Measurements from ENCODE around the gene GPER1.

GPER1 gene

DNA sequence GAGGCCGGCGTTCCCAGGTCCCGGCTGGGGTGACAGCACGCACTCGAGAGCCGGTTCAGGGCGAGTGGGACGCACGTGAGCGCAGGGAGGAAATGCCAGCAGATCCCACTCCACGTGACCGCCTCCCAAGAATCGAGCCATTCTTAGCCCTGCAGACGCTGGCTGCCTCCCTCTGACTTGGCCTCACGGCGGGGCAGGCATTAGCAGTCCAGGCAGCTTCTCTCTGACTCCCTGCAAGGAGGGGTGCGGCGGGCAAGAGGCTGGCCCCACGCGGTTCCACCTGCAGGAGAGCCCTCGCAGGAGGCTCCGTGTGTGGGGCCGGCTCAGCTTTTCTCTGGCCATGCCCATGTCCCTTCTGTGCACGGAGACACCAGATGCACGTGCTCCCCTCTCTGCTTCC, 33.5 kb upstream of the GPER1 start:
- DNase-seq (ENCODE audit: low spot score) = no peak

DNA sequence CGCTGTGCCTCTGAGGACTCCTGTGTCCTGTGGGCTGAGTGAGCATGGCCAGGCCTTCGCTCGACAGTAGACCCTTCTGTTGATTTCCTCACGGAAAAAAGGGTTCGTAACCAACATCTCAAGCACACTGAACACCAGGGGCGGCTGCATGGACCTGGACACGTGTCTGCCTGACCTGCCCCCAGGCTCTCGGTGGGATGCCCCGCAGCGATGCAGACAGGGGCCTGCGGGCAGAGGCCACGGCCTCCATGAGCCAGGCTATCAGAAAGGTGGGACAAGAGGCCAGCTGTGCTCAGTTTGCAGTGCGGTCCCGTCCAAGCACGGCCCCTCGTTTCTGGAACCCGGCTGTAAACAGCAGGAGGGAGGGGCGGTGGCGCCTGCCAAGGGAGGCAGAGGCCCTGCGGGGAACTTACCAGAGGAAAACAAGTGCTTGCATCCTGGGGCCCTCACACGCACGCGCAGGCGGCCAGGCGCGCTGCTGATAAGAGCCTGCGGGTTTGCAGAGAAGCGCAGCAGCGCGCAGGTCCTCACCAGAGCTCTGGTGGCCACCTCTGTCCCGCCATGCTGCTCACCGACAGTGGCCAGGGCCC, 33.0 kb upstream of the GPER1 start:
- peak; percentile 49 for DNase-seq (ENCODE audit: low spot score)

DNA sequence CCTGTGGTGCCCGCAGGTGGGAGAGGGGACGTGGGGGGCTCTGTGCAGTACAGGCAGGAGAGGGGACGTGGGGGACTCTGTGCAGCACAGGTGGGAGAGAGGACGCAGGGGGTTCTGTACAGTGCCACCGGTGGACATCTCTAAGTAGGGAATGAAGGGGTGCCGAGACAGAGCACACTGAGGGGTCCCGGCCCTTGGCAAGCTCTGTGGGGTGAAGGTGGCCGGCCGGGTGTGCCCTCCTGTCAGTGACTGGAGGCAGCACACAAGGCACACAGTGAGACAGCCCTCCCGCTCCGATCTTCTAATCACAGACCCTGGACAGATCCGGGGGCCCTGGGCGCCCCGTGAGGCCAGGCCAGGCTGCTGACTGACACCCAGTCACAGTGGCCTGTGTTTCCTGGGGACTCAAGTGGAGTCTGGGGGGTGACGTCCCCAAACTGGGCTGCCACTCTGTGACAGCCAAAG, 32.4 kb upstream of the GPER1 start:
- DNase-seq (ENCODE audit: low spot score) = no peak

GRCh38 chr7:1055956-1056784, 31.7 kb upstream of the GPER1 start:
- no peak for DNase-seq (ENCODE audit: low spot score)

GRCh38 chr7:1056785-1057410, 31.0 kb upstream of the GPER1 start:
- no peak for DNase-seq (ENCODE audit: low spot score)

DNA sequence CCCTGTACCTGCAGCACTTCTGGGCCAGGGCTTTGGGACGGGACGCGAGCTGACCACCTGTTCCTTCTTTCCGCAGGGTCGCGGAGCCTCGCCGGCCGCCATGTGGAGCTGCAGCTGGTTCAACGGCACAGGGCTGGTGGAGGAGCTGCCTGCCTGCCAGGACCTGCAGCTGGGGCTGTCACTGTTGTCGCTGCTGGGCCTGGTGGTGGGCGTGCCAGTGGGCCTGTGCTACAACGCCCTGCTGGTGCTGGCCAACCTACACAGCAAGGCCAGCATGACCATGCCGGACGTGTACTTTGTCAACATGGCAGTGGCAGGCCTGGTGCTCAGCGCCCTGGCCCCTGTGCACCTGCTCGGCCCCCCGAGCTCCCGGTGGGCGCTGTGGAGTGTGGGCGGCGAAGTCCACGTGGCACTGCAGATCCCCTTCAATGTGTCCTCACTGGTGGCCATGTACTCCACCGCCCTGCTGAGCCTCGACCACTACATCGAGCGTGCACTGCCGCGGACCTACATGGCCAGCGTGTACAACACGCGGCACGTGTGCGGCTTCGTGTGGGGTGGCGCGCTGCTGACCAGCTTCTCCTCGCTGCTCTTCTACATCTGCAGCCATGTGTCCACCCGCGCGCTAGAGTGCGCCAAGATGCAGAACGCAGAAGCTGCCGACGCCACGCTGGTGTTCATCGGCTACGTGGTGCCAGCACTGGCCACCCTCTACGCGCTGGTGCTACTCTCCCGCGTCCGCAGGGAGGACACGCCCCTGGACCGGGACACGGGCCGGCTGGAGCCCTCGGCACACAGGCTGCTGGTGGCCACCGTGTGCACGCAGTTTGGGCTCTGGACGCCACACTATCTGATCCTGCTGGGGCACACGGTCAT, 30.3 kb upstream of the GPER1 start:
- no peak for DNase-seq (ENCODE audit: low spot score)

GRCh38 chr7:1058311-1058710, 29.6 kb upstream of the GPER1 start:
- no peak for DNase-seq (ENCODE audit: low spot score)

DNA sequence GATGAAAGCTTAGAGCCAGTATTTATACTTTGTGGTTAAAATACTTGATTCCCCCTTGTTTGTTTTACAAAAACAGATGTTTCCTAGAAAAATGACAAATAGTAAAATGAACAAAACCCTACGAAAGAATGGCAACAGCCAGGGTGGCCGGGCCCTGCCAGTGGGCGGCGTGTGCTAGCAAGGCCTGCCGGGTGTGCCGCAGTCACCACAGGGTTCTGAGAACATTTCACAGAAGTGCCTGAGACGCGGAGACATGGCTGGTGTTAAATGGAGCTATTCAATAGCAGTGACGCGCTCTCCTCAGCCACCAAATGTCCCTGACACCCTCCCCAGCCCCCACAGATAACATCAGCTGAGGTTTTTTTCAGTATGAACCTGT, 29.1 kb upstream of the GPER1 start:
- peak; percentile 82 for DNase-seq (ENCODE audit: low spot score)

DNA sequence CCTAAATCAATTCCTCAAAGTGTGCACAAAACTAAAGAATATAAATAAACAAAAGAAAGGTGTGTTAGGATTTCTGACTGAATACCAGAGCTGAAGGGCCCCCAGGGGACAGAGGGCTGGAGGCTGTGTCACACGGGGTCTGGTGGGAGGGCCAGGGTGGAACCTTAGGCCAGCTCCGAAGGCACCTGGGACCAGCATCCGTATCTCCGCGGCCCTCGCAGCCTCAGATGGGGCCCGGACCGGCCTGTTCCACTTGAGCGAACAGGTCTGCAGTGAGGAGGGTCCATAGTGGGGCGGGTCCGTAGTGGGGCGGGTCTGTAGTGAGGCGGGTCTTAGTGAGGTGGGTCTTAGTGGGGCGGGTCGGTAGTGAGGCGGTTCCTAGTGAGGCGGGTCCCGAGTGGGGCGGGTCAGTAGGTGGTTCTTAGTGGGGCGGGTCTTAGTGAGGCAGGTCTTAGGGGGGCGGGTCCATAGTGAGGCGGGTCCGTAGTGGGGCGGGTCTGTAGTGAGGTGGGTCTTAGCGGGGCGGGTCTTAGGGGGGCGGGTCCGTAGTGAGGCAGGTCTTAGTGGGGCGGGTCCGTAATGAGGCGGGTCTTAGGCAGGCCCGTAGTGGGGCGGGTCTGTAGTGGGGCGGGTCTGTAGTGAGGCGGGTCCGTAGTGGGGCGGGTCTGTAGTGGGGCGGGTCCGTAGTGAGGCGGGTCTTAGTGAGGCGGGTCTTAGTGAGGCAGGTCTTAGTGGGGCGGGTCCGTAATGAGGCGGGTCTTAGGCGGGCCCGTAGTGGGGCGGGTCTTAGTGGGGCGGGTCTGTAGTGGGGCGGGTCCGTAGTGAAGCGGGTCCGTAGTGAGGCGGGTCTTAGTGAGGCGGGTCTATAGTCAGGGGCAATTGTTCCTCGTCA, 28.5 kb upstream of the GPER1 start:
- DNase-seq (ENCODE audit: low spot score) = no peak

- no peak for DNase-seq (ENCODE audit: low spot score)
Measured at GRCh38 chr7:1060315-1061072, 27.4 kb upstream of the GPER1 start.

DNA sequence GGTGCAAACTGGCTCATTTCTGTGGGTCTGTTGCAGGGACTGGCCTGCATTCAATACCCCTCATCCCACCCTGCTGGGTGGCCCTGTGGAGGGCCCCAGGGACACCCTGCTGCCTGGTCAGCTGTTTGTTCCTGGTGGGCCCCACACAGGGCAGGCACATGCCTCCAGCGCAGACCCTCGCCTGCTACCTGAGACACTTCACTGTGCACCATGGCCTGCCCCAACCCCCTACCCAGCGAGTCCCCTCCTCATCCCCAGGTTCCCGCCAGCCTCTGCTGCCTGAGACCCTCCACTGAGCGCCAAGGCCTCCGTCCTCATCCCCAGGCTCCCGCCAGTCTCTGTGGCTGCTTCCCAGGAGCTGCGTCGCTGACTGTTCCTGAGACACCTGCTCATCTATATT, 26.7 kb upstream of the GPER1 start:
- no peak for DNase-seq (ENCODE audit: low spot score)

- no peak for DNase-seq (ENCODE audit: low spot score)
Measured at GRCh38 chr7:1062296-1063294, 25.3 kb upstream of the GPER1 start.

DNA sequence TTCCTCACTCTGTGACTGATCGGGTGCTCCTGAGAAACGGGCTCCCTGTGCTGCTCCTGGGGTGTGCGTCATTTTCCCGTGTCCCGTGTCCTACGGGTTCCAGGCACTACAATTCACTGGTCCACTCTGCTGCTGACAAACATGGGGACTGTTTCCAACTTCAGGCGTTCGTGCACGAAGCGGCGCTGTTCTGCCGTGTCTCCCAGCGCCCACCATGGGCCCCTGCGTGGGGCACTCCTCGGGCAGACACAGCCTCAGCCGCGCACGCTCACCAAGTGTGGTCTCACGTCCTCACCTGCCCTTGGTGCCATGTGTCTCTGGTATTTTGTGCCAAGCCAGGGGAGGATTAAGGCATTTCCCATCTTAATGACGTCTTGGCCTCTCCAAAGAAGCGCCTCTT, 24.6 kb upstream of the GPER1 start:
- DNase-seq (ENCODE audit: low spot score) = no peak

DNA sequence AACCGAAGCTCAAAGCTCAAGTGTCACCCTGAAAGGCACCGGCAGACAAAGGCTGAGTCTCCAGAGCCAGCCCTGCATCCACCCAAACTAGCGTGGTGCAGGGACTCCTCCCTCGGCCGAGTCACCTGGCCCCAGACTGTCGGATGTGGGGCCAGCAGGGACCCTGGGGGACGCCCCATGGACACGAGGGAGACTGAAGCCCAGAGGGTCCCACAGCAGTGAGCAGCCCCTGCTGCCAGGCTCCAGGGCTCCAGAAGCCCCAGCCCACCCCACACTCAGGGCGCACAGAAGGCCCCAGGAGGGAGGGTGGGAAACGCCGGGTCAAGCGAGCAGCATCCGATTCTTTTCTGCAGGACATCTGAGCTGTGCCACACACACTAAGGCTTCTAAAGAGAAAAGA, 23.3 kb upstream of the GPER1 start:
- DNase-seq (ENCODE audit: low spot score) = no peak

DNA sequence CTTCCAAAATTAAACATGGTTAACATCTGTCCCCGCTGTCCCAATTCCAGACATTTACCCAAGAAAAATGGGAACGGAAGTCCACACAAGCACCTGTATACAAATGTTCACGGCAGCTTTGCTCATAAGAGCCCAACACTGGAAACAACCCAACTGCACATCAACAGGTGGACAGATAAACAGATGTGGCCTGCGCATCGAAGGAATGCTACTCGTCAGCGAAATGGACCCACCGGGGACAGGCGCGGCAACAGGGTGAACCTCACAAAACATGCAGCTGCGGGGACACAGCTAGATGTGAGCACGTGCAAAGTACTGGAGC, 22.7 kb upstream of the GPER1 start:
- no peak for DNase-seq (ENCODE audit: low spot score)

DNA sequence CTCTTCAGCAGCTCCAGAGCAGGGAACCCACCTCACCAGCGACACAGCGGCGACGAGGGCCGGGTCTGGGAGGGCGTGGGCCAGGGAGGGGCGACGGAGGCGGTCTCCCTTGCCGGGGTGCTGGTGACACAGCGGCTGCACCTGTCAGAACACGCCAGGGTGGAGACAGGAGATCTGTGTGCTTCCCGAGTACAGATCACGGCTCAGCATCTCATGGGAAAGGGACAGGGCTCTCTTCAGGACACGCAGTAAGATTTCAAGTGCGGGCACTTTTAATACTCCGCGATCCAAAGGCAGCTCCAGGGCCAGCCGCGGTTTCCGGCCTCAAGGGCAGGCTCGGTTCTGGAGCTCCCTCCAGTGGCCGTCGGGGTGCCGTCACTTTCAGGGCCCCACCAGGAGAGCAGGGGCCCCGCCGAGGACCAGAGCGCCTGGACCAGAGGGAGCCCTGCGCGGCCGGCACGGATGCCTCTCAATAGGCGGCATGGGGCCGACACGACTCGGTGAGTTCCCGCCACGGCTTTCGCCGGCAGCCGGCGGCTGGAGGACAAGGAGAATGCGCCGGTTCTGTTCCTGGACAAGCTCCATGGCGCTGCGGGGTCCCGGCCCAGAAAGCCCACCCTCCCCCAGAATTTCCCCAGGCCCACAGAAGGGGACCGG, 22.2 kb upstream of the GPER1 start:
- DNase-seq (ENCODE audit: low spot score) = peak; percentile 97

DNA sequence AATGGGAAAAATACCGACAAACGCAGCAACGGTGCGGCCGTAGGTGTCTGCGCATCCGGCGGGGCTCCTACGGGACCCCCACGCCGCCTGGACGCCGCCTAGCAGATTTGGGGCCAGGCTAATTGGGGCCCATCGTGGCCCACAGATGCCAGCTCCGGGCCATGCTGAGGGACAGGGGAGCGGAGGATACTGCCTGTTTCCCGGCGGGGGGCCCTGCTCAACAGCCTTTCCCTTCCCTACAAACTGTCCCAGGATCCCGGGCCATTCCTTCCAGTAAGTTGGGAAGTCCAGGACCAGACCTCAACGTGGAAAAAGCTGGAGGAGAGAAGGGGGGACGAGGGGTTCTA, 21.7 kb upstream of the GPER1 start:
- DNase-seq (ENCODE audit: low spot score) = no peak

DNA sequence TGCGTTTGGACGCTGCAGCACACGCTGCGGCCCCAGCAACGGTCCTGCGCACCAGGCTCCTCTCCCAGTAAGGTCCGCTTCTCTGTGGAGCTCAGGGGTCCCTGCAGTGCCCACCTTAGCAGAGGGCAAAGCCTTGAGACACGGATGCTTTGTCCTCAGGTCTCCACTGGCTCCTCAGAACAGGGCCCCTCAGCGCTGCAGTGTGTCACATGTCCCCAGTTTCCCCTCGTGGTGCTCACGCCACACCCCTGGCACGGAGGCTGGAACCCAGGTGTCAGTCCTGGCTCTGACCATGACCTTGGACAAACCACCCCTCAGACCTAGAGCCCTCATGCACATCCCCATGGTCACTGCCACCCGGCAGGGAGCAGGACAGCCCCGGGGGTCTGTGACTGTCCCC, 19.9 kb upstream of the GPER1 start:
- no peak for DNase-seq (ENCODE audit: low spot score)

GRCh38 chr7:1068619-1069018, 19.3 kb upstream of the GPER1 start:
- DNase-seq (ENCODE audit: low spot score) = no peak

Measured in AG08396 (cell line).